ENCODE data around the gene SUFU. TPM values are rescaled to one million over a fixed set of nuclear protein-coding genes. Genes with fewer than 3 reads are reported as not detected.
A peak's percentile ranks its signal among the peaks of the same experiment; 100 is the strongest.

SUFU gene
- total RNA-seq, 1 donor from 2014 or later = 17.3 TPM

- Histone ChIP-seq H3K4me3 (peak overlapping the region; percentile 5 to 47), H3K27me3 (no peaks in the 10 kb centered on the region), H3K9me3 (no peaks in the 10 kb centered on the region), H3K4me1 (peaks cover 15 to 33% of the 10 kb centered on the region in 2 donors), H3K27ac (peak overlapping the region; percentile 77 to 78), H3K36me3 (no peaks in the 10 kb centered on the region)
- DNase-seq (ENCODE audit: low spot score in 2 of 2) = peak; percentile 31 to 86
- intact Hi-C loops (cut with DNase I) = loop anchor here (2.0 kb wide), 1 partner anchor 41 kb away; the partner anchor contains the start of genes ARL3 and SFXN2
- TF ChIP-seq CTCF (IDR thresholded peaks at IDR 0.05) = no peak
Observed at GRCh38 chr10:102673819-102674511, 170.2 kb downstream of the SUFU start.

- TF ChIP-seq CTCF (IDR thresholded peaks at IDR 0.05) = no peak
- Histone ChIP-seq H3K4me1 (peaks cover 15 to 28% of the 10 kb centered on the region in 2 donors), H3K27ac (peak overlapping the region; percentile 77 to 78), H3K4me3 (peak overlapping the region; percentile 5 to 47), H3K27me3 (no peaks in the 10 kb centered on the region), H3K9me3 (no peaks in the 10 kb centered on the region), H3K36me3 (no peaks in the 10 kb centered on the region)
- DNase-seq (ENCODE audit: low spot score in 2 of 2) = no peak
- intact Hi-C loops (cut with DNase I) = loop anchor here (2.0 kb wide), 1 partner anchor 40 kb away; the partner anchor contains the start of genes ARL3 and SFXN2
Observed at GRCh38 chr10:102674566-102674965, 170.8 kb downstream of the SUFU start.

- no peak for DNase-seq (ENCODE audit: low spot score in 2 of 2)
- TF ChIP-seq CTCF (IDR thresholded peaks at IDR 0.05) = no peak
- H3K36me3 ChIP-seq = no peaks in the 10 kb centered on the region
- H3K27ac ChIP-seq = peak overlapping the region; percentile 77 to 78
- H3K4me3 ChIP-seq = no peak overlapping the region
- peaks cover 15 to 23% of the 10 kb centered on the region in 2 donors for H3K4me1 ChIP-seq
- H3K27me3 ChIP-seq = no peaks in the 10 kb centered on the region
- H3K9me3 ChIP-seq = no peaks in the 10 kb centered on the region
- intact Hi-C loops (cut with DNase I) = loop anchor here (2.0 kb wide), 1 partner anchor 40 kb away; the partner anchor contains the start of genes ARL3 and SFXN2
Observed at GRCh38 chr10:102675011-102675665, 171.4 kb downstream of the SUFU start.

GRCh38 chr10:102675666-102676533 lies 172.1 kb downstream of the SUFU start:
- no peak for TF ChIP-seq CTCF (IDR thresholded peaks at IDR 0.05)
- H3K4me1 ChIP-seq = peaks cover 15 to 22% of the 10 kb centered on the region in 2 donors
- no peaks in the 10 kb centered on the region for H3K9me3 ChIP-seq
- H3K27me3 ChIP-seq = no peaks in the 10 kb centered on the region
- no peaks in the 10 kb centered on the region for H3K36me3 ChIP-seq
- intact Hi-C loops (cut with DNase I) = loop anchor here (2.0 kb wide), 1 partner anchor 39 kb away; the partner anchor contains the start of genes ARL3 and SFXN2
- H3K4me3 ChIP-seq = no peak overlapping the region
- peak overlapping the region; percentile 77 to 78 for H3K27ac ChIP-seq
- peak in 1 of 2 donors; percentile 7 for DNase-seq (ENCODE audit: low spot score in 2 of 2)

GRCh38 chr10:102676534-102677315 lies 173.0 kb downstream of the SUFU start:
- intact Hi-C loops (cut with DNase I) = no loop called here
- peak overlapping the region in 1 of 2 donors; percentile 2 for H3K27ac ChIP-seq
- no peaks in the 10 kb centered on the region for H3K9me3 ChIP-seq
- no peaks in the 10 kb centered on the region for H3K36me3 ChIP-seq
- peaks cover 15 to 22% of the 10 kb centered on the region in 2 donors for H3K4me1 ChIP-seq
- H3K27me3 ChIP-seq = no peaks in the 10 kb centered on the region
- no peak for DNase-seq (ENCODE audit: low spot score in 2 of 2)
- H3K4me3 ChIP-seq = no peak overlapping the region
- no peak for TF ChIP-seq CTCF (IDR thresholded peaks at IDR 0.05)

Measured in ascending aorta (tissue), 2 donors.